OCI-LY1 (cell line): Measurements from ENCODE around the gene CD163L1.

Experiments used
- CTCF ChIP-seq: fragments of 200-600 bp; sonication (generic), shearing (Covaris generic); IDR thresholded peaks from 2 replicates; pipeline ENCODE4 v1.5.1; 2017; ENCODE audit warnings: mild to moderate bottlenecking, antibody characterized with exemption, low read length, moderate library complexity, mixed read lengths
- EZH2 ChIP-seq: fragments of 200-600 bp; sonication (generic), shearing (Covaris generic); IDR thresholded peaks from 2 replicates; pipeline ENCODE4 v1.8.0; 2017; ENCODE audit warnings: borderline replicate concordance, mixed run types, mild to moderate bottlenecking, antibody characterized with exemption, low read length, moderate library complexity, mixed read lengths

- TF ChIP-seq EZH2 (no peak), CTCF (no peak)
Measured at GRCh38 chr12:7327918-7328317, 116.0 kb downstream of the CD163L1 start.
